GM12865 (cell line): Measurements from ENCODE around the gene LRRC37B.

Source experiments
- DNase-seq: peaks from one replicate; pipeline ENCODE4 v3.0.0; 2010; ENCODE audit warnings: low read depth
- H3K4me3 ChIP-seq: 2 replicates; pipeline ENCODE4 v1.5.1; 2011; ENCODE audit warnings: mild to moderate bottlenecking, low read depth, low read length, control low read depth
- CTCF ChIP-seq: IDR thresholded peaks from 2 replicates; pipeline ENCODE4 v1.5.1; 2011; ENCODE audit warnings: low read length, control low read depth, low read depth, inconsistent platforms; ENCODE audit not compliant: insufficient read depth; ENCODE audit errors: missing control alignments

The LRRC37B gene

DNA sequence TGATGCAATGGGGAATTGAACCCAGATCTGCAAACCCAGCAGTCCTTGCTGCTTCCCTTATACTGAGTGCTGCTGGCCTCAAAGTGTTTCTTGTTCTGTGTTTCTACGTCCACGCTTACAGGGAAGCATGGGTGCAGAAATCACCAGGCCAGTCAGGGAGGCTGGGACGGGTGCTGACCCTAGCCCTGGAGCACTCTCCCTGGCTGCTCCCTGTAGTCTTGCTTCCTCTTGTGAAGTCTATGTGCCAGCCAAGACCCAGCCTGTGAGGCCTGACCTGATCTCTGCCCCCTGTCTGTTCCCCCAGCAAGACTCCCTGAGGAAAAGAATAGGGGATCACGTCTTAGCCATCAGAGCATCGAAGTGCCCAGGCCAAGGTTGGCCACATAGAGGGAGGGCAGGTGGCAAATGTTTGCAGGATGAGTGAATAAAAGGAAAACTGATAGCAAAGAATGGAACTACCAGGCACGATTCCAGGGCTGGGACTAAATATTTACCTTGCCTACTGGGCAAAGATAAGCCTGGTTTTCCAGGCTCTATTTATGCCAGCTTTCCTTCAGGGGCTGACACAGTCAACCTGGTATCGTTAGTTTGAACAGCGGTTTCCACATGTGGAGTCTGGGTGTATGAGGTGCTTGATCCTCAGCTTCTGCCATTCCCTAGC, 93.9 kb downstream of the LRRC37B start:
- DNase-seq: no peak
- no peak for TF ChIP-seq CTCF
- no peak overlapping the region for H3K4me3 ChIP-seq

DNA sequence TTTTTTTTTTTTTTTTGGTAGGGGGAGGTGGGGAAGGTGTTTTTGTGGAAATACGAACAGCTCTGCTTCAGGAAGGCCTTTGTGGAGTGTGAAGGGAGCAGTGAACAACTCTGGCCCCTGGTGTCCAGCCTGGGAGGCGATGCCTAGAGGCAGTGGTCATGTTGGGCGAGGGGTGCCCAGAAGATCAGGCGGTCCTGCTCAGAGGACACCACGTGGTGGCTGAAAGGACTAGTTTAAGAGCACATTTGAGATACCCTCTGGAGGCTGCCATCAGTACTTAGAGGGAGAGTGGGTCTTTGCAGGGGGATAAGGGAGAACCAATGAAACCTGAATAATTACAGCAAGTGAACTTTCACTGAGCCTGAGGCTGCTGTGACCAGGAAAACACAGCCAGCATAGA, 95.0 kb downstream of the LRRC37B start:
- H3K4me3 ChIP-seq: no peak overlapping the region
- TF ChIP-seq CTCF: no peak
- DNase-seq: no peak

DNA sequence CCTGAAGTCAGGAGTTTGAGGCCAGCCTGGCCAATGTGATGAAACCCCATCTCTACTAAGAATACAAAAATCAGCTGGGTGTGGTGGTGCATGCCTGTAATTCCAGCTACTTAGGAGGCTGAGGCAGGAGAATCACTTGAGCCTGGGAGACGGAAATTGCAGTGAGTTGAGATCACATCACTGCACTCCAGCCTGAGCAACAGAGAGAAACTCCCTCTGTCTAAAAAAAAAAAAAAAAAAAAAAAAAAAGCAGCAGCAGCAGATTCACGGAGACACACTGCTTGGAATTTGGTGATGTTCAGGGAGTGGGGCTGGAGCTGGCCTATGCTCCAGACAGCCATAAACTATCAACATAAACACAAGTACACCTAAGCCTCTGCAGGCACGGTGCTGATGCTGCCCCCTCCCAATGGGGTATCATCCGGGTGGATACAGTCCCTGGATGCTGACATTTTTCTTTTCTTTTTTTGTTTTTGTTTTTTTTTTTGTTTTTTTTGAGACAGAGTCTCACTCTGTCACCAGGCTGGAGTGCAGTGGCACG, 95.5 kb downstream of the LRRC37B start:
- TF ChIP-seq CTCF: no peak
- no peak overlapping the region for H3K4me3 ChIP-seq
- no peak for DNase-seq
